GM21825 (cell line): ENCODE results near the gene PUSL1.

Experiments
- ATAC-seq: cut with Tn5 transposase; IDR thresholded peaks from one replicate; pipeline ENCODE4 v1.9.1; 2021; ENCODE audit warnings: mild to moderate bottlenecking, moderate library complexity; ENCODE audit not compliant: unreplicated experiment

PUSL1 gene

GRCh38 chr1:1307923-1308755 is at the start of gene PUSL1, which contains the start of gene ACAP3:
PUSL1 (plus strand) TSS chr1:1308597; CDS start chr1:1308644, 47 bp downstream.
ACAP3 (minus strand) TSS chr1:1307930; CDS start chr1:1307815, 115 bp downstream.
- peak; percentile 44 for ATAC-seq

- ATAC-seq = no peak
Measured at GRCh38 chr1:1259119-1259488, 49.3 kb upstream of the PUSL1 start.

GRCh38 chr1:1259540-1259939 is 48.9 kb upstream of the PUSL1 start:
- ATAC-seq = no peak

GRCh38 chr1:1259951-1260600 is 48.3 kb upstream of the PUSL1 start:
- ATAC-seq = no peak

- ATAC-seq = no peak
Measured at GRCh38 chr1:1260843-1261560, 47.4 kb upstream of the PUSL1 start.

- ATAC-seq = no peak
Measured at GRCh38 chr1:1262071-1262470, 46.3 kb upstream of the PUSL1 start.

GRCh38 chr1:1262758-1263157 is 45.6 kb upstream of the PUSL1 start:
- ATAC-seq = no peak

- ATAC-seq = no peak
Measured at GRCh38 chr1:1264026-1264425, 44.4 kb upstream of the PUSL1 start.

GRCh38 chr1:1264868-1265272 is 43.5 kb upstream of the PUSL1 start:
- ATAC-seq = no peak

- no peak for ATAC-seq
Measured at GRCh38 chr1:1267488-1268283, 40.7 kb upstream of the PUSL1 start.

GRCh38 chr1:1268284-1268682 is 40.1 kb upstream of the PUSL1 start:
- ATAC-seq = no peak

- no peak for ATAC-seq
Measured at GRCh38 chr1:1270813-1271212, 37.6 kb upstream of the PUSL1 start.

GRCh38 chr1:1272341-1273208 is 35.8 kb upstream of the PUSL1 start:
- ATAC-seq = no peak

GRCh38 chr1:1273209-1273511 is 35.2 kb upstream of the PUSL1 start:
- no peak for ATAC-seq

GRCh38 chr1:1273512-1274298 is 34.7 kb upstream of the PUSL1 start, which contains the start of gene UBE2J2:
UBE2J2 (minus strand) TSS chr1:1273854; CDS start chr1:1267992, 5,862 bp downstream.
- peak; percentile 78 for ATAC-seq

GRCh38 chr1:1274299-1274930 is 34.0 kb upstream of the PUSL1 start:
- peak; percentile 18 for ATAC-seq

- no peak for ATAC-seq
Measured at GRCh38 chr1:1274931-1275431, 33.4 kb upstream of the PUSL1 start.

- no peak for ATAC-seq
Measured at GRCh38 chr1:1275836-1276235, 32.6 kb upstream of the PUSL1 start.
